Ovary (tissue), 9 donors: Measurements from ENCODE around the gene TNFAIP8L1. TPM values are rescaled to one million over a fixed set of nuclear protein-coding genes. Genes with fewer than 3 reads are reported as not detected.
"Not testable (repeated sequence)": the region's sequence is repeated elsewhere in the genome, so short reads cannot be mapped to it uniquely, and the experiment has no call there.

Experiments used
- DNase-seq, 5 donors: peaks; one replicate each; pipeline ENCODE4 v3.0.0-alpha.2; 2019 to 2020
- H3K27ac ChIP-seq, 2 donors: fragments of 200-600 bp; one replicate each; pipeline versions ENCODE4 v1.5.1 to v1.8.0; 2019 to 2022
- H3K27me3 ChIP-seq: fragments of 200-600 bp; one replicate; pipeline ENCODE4 v1.8.0; 2022
- H3K36me3 ChIP-seq: fragments of 200-600 bp; sonication (generic); one replicate; pipeline ENCODE4 v1.5.1; 2019
- H3K4me1 ChIP-seq: one replicate; pipeline ENCODE4 v1.8.1; 2013; ENCODE audit warnings: mild to moderate bottlenecking, moderate library complexity; ENCODE audit not compliant: insufficient read depth
- H3K4me3 ChIP-seq: fragments of 200-600 bp; sonication (generic); one replicate; pipeline ENCODE4 v1.5.1; 2017
- H3K9me3 ChIP-seq, 2 donors: fragments of 200-600 bp in 1 of 2; sonication (generic) in 1 of 2; one replicate each; pipeline versions ENCODE4 v1.5.1 to v1.8.1; 2013 to 2019; ENCODE audit warnings: mild to moderate bottlenecking in 1 of 2, moderate library complexity in 1 of 2
- EP300 ChIP-seq: sonication (generic); formaldehyde crosslinking; IDR thresholded peaks from one replicate; pipeline ENCODE4 v1.6.1; 2017; ENCODE audit warnings: antibody characterized with exemption
- POLR2A ChIP-seq: fragments of 450-650 bp; IDR thresholded peaks from one replicate; pipeline ENCODE4 v1.6.1; 2017; ENCODE audit warnings: antibody characterized with exemption, mild to moderate bottlenecking, moderate library complexity
- WGBS, 3 donors: extraction: QIAGEN DNeasy Blood & Tissue Kit in 1 of 3; methylation state at CpG; one replicate each; pipeline versions ENCODE4 v1.1.5 to v1.1.7; 2013 to 2017; 5-methylcytosine and 5-hydroxymethylcytosine counted together
- intact Hi-C, 4 donors: fragments of 100-400 bp; cut with DNase I; formaldehyde crosslinking; loops; one replicate each; pipeline versions ENCODE4 v1.11.0 to v1.15.1; 2022 to 2023
- polyA plus RNA-seq, 2 donors: library from polyadenylated mRNA; stranded (reverse); fragments of 200-250 nt in 1 of 2; fragments of 350-450 nt in 1 of 2; fragmentation: Illumina TruSeq in 1 of 2; extraction: RNeasy Lipid Tissue Mini Kit (QIAGEN cat#74804) in 1 of 2; gene quantifications; one replicate each; pipeline ENCODE4 v1.2.3, GENCODE V29; 2013 to 2014
- total RNA-seq, 7 donors: library from RNA; depleted of rRNA in 2 of 7; stranded (reverse); fragments of >200 nt in 2 of 7; fragmentation: NEBNext Ultra II Directional in 3 of 7; extraction: Animal tissue kit (Norgen Biotek cat#: 25700) in 3 of 7; gene quantifications; one replicate each; pipeline versions ENCODE4 v1.1.0 to v1.2.4, GENCODE V29; 2016 to 2023
- TF ChIP-seq, protein P1 (sequence below), 3 donors: fragments of 450-650 bp in 2 of 3; fragments of 200-600 bp in 1 of 3; IDR thresholded peaks; one replicate each; pipeline versions ENCODE4 v1.5.1 to v1.8.0; 2016 to 2022; ENCODE audit warnings: antibody characterized with exemption in 3 of 3, mild to moderate bottlenecking in 1 of 3
- donor health status: DM: no; HTN: no; CAD: no; lungs with moderate emphysema.
- donor health status: DM: no; HTN: no; CAD: no.
- donor health status: Bipolar disorder and iron deficiency.
- donor health status: DM: yes; HTN: yes; CAD: no.
- donor health status: DM: no; HTN: no; CAD: no.
- donor health status: DM: yes; HTN: yes; CAD: no.

The TNFAIP8L1 gene
- total and polyA plus RNA-seq, 9 donors: 4.3 to 14.0 (median 8.1) TPM

GRCh38 chr19:4675346-4675745, 36.0 kb downstream of the TNFAIP8L1 start:
- WGBS, 3 donors: 89 to 92% (median 90%) methylated on average over 16 of the region's 16 CpGs
- no peak for DNase-seq
- Histone ChIP-seq H3K27ac (no peak overlapping the region), H3K4me1 (no peaks in the 10 kb centered on the region), H3K27me3 (no peaks in the 10 kb centered on the region), H3K4me3 (no peak overlapping the region), H3K36me3 (no peaks in the 10 kb centered on the region), H3K9me3 (no peaks in the 10 kb centered on the region)
- TF ChIP-seq, protein P1, sequence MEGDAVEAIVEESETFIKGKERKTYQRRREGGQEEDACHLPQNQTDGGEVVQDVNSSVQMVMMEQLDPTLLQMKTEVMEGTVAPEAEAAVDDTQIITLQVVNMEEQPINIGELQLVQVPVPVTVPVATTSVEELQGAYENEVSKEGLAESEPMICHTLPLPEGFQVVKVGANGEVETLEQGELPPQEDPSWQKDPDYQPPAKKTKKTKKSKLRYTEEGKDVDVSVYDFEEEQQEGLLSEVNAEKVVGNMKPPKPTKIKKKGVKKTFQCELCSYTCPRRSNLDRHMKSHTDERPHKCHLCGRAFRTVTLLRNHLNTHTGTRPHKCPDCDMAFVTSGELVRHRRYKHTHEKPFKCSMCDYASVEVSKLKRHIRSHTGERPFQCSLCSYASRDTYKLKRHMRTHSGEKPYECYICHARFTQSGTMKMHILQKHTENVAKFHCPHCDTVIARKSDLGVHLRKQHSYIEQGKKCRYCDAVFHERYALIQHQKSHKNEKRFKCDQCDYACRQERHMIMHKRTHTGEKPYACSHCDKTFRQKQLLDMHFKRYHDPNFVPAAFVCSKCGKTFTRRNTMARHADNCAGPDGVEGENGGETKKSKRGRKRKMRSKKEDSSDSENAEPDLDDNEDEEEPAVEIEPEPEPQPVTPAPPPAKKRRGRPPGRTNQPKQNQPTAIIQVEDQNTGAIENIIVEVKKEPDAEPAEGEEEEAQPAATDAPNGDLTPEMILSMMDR (IDR thresholded peaks at IDR 0.05): no peak
- TF ChIP-seq EP300 (no peak), POLR2A (no peak)
- intact Hi-C loops: no loop called here

GRCh38 chr19:4676955-4677731, 37.8 kb downstream of the TNFAIP8L1 start:
- H3K27ac ChIP-seq: no peak overlapping the region
- no peaks in the 10 kb centered on the region for H3K36me3 ChIP-seq
- 71 to 88% (median 72%) methylated on average over 13 to 17 of the region's 17 CpGs for WGBS, 3 donors

DNA sequence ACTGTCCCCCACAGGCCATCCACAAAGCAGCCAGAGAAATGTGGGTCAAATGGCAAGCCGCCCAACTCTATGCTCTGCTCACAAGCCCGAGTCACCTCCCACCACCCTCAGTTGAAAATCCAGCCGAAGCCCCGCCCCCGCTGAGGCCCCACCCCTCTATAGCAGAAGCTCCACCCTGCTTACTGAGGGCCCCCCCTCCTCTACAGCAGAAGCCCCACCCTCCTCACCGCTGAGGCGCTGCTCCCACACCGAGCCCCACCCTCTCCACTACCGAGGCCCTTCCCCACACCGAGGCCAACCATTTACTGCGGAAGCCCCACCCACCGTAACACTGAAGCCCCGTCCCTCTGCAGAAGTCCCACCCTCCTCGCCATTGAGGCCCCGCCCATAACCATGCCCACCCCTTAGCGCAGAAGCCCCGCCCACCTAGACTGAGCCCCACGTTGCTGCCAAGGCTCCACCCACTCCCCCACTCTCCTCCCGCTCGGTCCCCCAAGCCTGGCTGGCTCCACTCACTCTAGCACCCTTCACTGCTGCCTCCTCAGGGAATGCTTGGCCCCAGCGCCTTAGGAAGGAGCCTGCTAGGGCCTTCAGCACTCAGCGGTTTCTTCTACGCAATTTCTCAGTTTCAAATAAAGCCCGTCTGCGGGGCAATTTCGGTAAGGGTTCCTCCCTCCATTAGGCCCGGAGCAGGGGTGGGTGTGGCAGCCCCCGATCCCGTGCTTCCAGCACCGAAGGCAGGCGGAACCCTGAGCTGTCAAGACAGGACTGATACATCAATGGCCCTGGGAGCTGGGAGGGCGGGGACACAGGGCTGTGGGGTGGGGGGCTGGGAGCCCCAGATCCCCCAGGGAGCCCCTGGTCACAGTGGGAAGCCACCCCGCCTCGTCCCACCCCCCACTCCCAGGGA, 39.8 kb downstream of the TNFAIP8L1 start:
- 42 to 61% (median 51%) methylated on average over 33 to 34 of the region's 34 CpGs for WGBS, 3 donors
- Histone ChIP-seq H3K27me3 (no peaks in the 10 kb centered on the region), H3K36me3 (no peaks in the 10 kb centered on the region), H3K9me3 (no peaks in the 10 kb centered on the region), H3K4me3 (no peak overlapping the region), H3K4me1 (no peaks in the 10 kb centered on the region), H3K27ac (no peak overlapping the region)
- intact Hi-C loops: no loop called here
- peak; percentile 72 to 87 (median 77) for DNase-seq
- TF ChIP-seq, protein P1 (IDR thresholded peaks at IDR 0.05): no peak
- TF ChIP-seq EP300 (no peak), POLR2A (no peak)

More at GRCh38 chr19:4676955-4677731, 37.8 kb downstream of the TNFAIP8L1 start:
- Histone ChIP-seq H3K4me1 (no peaks in the 10 kb centered on the region), H3K4me3 (no peak overlapping the region), H3K27me3 (no peaks in the 10 kb centered on the region), H3K9me3 (no peaks in the 10 kb centered on the region)
- TF ChIP-seq, protein P1 (IDR thresholded peaks at IDR 0.05): no peak
- TF ChIP-seq EP300: no peak
- no peak for TF ChIP-seq POLR2A
- intact Hi-C loops: no loop called here
- no peak for DNase-seq

- DNase-seq, H3K27ac ChIP-seq, H3K9me3 ChIP-seq, H3K27me3 ChIP-seq, H3K36me3 ChIP-seq, intact Hi-C loops, H3K4me3 ChIP-seq, H3K4me1 ChIP-seq: not testable (repeated sequence)
- WGBS, 3 donors: 96 to 99% (median 98%) methylated on average over 7 of the region's 7 CpGs
Measured at GRCh38 chr19:4680021-4680420, 40.7 kb downstream of the TNFAIP8L1 start.
